IMR-90 (cell line): ENCODE results near the gene FOXK1. TPM values are rescaled to one million over a fixed set of nuclear protein-coding genes. Genes with fewer than 3 reads are reported as not detected.

ENCODE experiments used
- ATAC-seq: fragments of 200-7000 bp; cut with Tn5 transposase; 2 replicates; pipeline ENCODE4 v1.9.1; 2020; ENCODE audit warnings: low read depth, mild to moderate bottlenecking, moderate library complexity
- BruUV-seq: library from RNA; stranded (reverse); fragments of 400-500 nt; replicated peaks from 2 replicates; lab custom pipeline; 2021; lab: Mats Ljungman, UMichigan
- CTCF ChIA-PET: fragments of 300-600 bp; formaldehyde crosslinking; extraction: SDS; loops from one replicate; lab custom pipeline; 2021; ENCODE audit warnings: antibody characterized with exemption; lab: Yijun Ruan, JAX
- POLR2A ChIA-PET: fragments of 300-600 bp; sonication (Branson Sonifier 250); formaldehyde crosslinking; loops from one replicate; lab custom pipeline; 2022; ENCODE audit warnings: antibody characterized with exemption; ENCODE audit not compliant: unreplicated experiment; lab: Charles Lee
- DNase-seq: peaks from one replicate; pipeline ENCODE4 v3.0.0; 2013
- H2AFZ ChIP-seq: replicated peaks from 2 replicates; pipeline ENCODE3; 2013; ENCODE audit warnings: low read length, mild to moderate bottlenecking; ENCODE audit not compliant: poor library complexity
- H2AK5ac ChIP-seq: 2 replicates; pipeline ENCODE4 v1.6.1; 2013; ENCODE audit warnings: low read depth, low read length, inconsistent platforms
- H2AK9ac ChIP-seq: replicated peaks from 2 replicates; pipeline ENCODE3; 2013; ENCODE audit warnings: mild to moderate bottlenecking, low read depth, low read length, moderate library complexity; ENCODE audit not compliant: poor library complexity
- H2BK120ac ChIP-seq: 2 replicates; pipeline ENCODE4 v1.6.1; 2013; ENCODE audit warnings: low read depth, low read length, inconsistent platforms
- H2BK15ac ChIP-seq: 3 replicates; pipeline ENCODE4 v1.6.1; 2013; ENCODE audit warnings: low read depth, low read length, inconsistent platforms
- H2BK20ac ChIP-seq: 2 replicates; pipeline ENCODE4 v1.6.1; 2013; ENCODE audit warnings: low read depth, mild to moderate bottlenecking, inconsistent platforms, low read length, moderate library complexity
- H2BK5ac ChIP-seq: 2 replicates; pipeline ENCODE4 v1.6.1; 2013; ENCODE audit warnings: mild to moderate bottlenecking, low read depth, low read length, inconsistent platforms; ENCODE audit not compliant: poor library complexity, severe bottlenecking
- H3K14ac ChIP-seq: replicated peaks from 2 replicates; pipeline ENCODE4 v1.6.1; 2013; ENCODE audit warnings: low read depth, low read length, inconsistent platforms
- H3K18ac ChIP-seq: 2 replicates; pipeline ENCODE4 v1.6.1; 2013; ENCODE audit warnings: low read depth, low read length, control low read depth
- H3K23ac ChIP-seq: 2 replicates; pipeline ENCODE4 v1.6.1; 2013; ENCODE audit warnings: low read depth, low read length, inconsistent platforms
- H3K27ac ChIP-seq: 2 replicates; pipeline ENCODE4 v1.5.1; 2013; ENCODE audit warnings: mild to moderate bottlenecking, control low read depth, low read length; ENCODE audit not compliant: insufficient read depth
- H3K27me3 ChIP-seq: 2 replicates; pipeline ENCODE4 v1.6.1; 2013; ENCODE audit warnings: low read length; ENCODE audit not compliant: control insufficient read depth, insufficient read depth
- H3K36me3 ChIP-seq: 2 replicates; pipeline ENCODE4 v1.6.1; 2013; ENCODE audit warnings: low read length, mixed read lengths; ENCODE audit not compliant: control insufficient read depth, insufficient read depth
- H3K4ac ChIP-seq: 2 replicates; pipeline ENCODE4 v1.6.1; 2013; ENCODE audit warnings: low read depth, low read length, inconsistent platforms
- H3K4me1 ChIP-seq: 2 replicates; pipeline ENCODE4 v1.6.1; 2013; ENCODE audit warnings: low read length, mixed read lengths; ENCODE audit not compliant: control insufficient read depth, insufficient read depth
- H3K4me2 ChIP-seq: 2 replicates; pipeline ENCODE4 v1.6.1; 2013; ENCODE audit warnings: low read depth, mild to moderate bottlenecking, control low read depth, low read length, moderate library complexity
- H3K4me3 ChIP-seq: 2 replicates; pipeline ENCODE4 v1.5.1; 2013; ENCODE audit warnings: low read depth, mild to moderate bottlenecking, control low read depth, low read length, moderate library complexity; ENCODE audit not compliant: insufficient read depth
- H3K56ac ChIP-seq: 2 replicates; pipeline ENCODE4 v1.6.1; 2013; ENCODE audit warnings: low read length, inconsistent platforms; ENCODE audit not compliant: insufficient read depth; ENCODE audit errors: extremely low read depth
- H3K79me1 ChIP-seq, 2 experiments: 2 replicates each; pipeline ENCODE4 v1.6.1; 2013; ENCODE audit warnings: low read length in 2 of 2, inconsistent platforms in 1 of 2, low read depth in 1 of 2
- H3K9ac ChIP-seq: 2 replicates; pipeline ENCODE4 v1.6.1; 2013; ENCODE audit warnings: low read depth, low read length, control low read depth
- H3K9me1 ChIP-seq: 2 replicates; pipeline ENCODE4 v1.6.1; 2013; ENCODE audit warnings: low read length, inconsistent platforms; ENCODE audit not compliant: insufficient read depth
- H3K9me3 ChIP-seq: 2 replicates; pipeline ENCODE4 v1.6.1; 2013; ENCODE audit warnings: low read length; ENCODE audit not compliant: control insufficient read depth, insufficient read depth
- H4K20me1 ChIP-seq: 2 replicates; pipeline ENCODE4 v1.6.1; 2013; ENCODE audit warnings: low read length, inconsistent platforms; ENCODE audit not compliant: insufficient read depth
- H4K5ac ChIP-seq: 2 replicates; pipeline ENCODE4 v1.6.1; 2013; ENCODE audit warnings: mild to moderate bottlenecking, low read depth, low read length, control low read depth
- H4K8ac ChIP-seq, 2 experiments: 2 replicates each; pipeline ENCODE4 v1.6.1; 2013; ENCODE audit warnings: low read depth in 2 of 2, low read length in 2 of 2, control low read depth in 1 of 2, inconsistent platforms in 1 of 2
- H4K91ac ChIP-seq: 2 replicates; pipeline ENCODE4 v1.6.1; 2013; ENCODE audit warnings: low read depth, low read length, inconsistent platforms; ENCODE audit not compliant: insufficient read depth
- FOS ChIP-seq: fragments of 150-350 bp; IDR thresholded peaks from 2 replicates; pipeline ENCODE4 v1.6.1; 2016; ENCODE audit warnings: low read depth, low read length
- MAFK ChIP-seq: IDR thresholded peaks from 2 replicates; pipeline ENCODE4 v1.6.1; 2012; ENCODE audit warnings: low read depth, low read length, improper control_type of control experiment
- MAZ ChIP-seq: IDR thresholded peaks from 2 replicates; pipeline ENCODE4 v1.6.1; 2012; ENCODE audit warnings: low read depth, mild to moderate bottlenecking, low read length, improper control_type of control experiment, moderate library complexity, borderline replicate concordance
- MXI1 ChIP-seq: IDR thresholded peaks from 2 replicates; pipeline ENCODE4 v1.6.1; 2012; ENCODE audit warnings: low read depth, mild to moderate bottlenecking, low read length, moderate library complexity, borderline replicate concordance
- NFE2L2 ChIP-seq: fragments of 150-350 bp; IDR thresholded peaks from 2 replicates; pipeline ENCODE4 v1.6.1; 2016; ENCODE audit warnings: low read depth, mild to moderate bottlenecking, low read length
- POLR2A ChIP-seq: IDR thresholded peaks from 2 replicates; pipeline ENCODE4 v1.6.1; 2012; ENCODE audit warnings: mild to moderate bottlenecking, low read depth, low read length
- RAD21 ChIP-seq: IDR thresholded peaks from 2 replicates; pipeline ENCODE4 v1.6.1; 2012; ENCODE audit warnings: low read length, improper control_type of control experiment
- RCOR1 ChIP-seq: IDR thresholded peaks from 2 replicates; pipeline ENCODE4 v1.6.1; 2012; ENCODE audit warnings: mild to moderate bottlenecking, low read length, improper control_type of control experiment; ENCODE audit not compliant: insufficient replicate concordance
- RFX5 ChIP-seq: IDR thresholded peaks from 2 replicates; pipeline ENCODE4 v1.8.0; 2012; ENCODE audit warnings: low read depth, mild to moderate bottlenecking, low read length, moderate library complexity
- SMC3 ChIP-seq: fragments of 150-350 bp; IDR thresholded peaks from 2 replicates; pipeline ENCODE4 v1.6.1; 2016; ENCODE audit warnings: low read depth, mild to moderate bottlenecking, antibody characterized with exemption, low read length, moderate library complexity
- WGBS, 2 experiments: methylation state at CpG; one replicate each; pipeline versions ENCODE4 v1.1.5 to v1.1.7; 2013; ENCODE audit warnings: missing lambda C conversion rate in 2 of 2; ENCODE audit not compliant: insufficient read length in 1 of 2; ENCODE audit errors: extremely low coverage in 2 of 2; 5-methylcytosine and 5-hydroxymethylcytosine counted together
- dilution Hi-C: fragments of 300-500 bp; cut with HindIII; formaldehyde crosslinking; loops from one replicate; pipeline ENCODE4 v1.14.3; 2018; ENCODE audit warnings: low sequenced_read_pairs; ENCODE audit not compliant: unreplicated experiment
- in situ Hi-C: fragments of 300-500 bp; cut with MboI; formaldehyde crosslinking; loops from 3 replicates; pipeline ENCODE4 v1.14.3; 2019; ENCODE audit warnings: low sequenced_read_pairs, inconsistent platforms, mixed read lengths
- intact Hi-C: fragments of 100-400 bp; cut with micrococcal nuclease; formaldehyde crosslinking; loops from 2 replicates; pipeline ENCODE4 v1.10.0; 2022
- polyA plus RNA-seq, 3 experiments: library from polyadenylated mRNA; depleted of rRNA; stranded (reverse); fragments of >200 nt; gene quantifications; 2 replicates each; pipeline ENCODE4 v1.2.3, GENCODE V29; 2012; ENCODE audit warnings: low replicate concordance in 1 of 3
- total RNA-seq: library from RNA; depleted of rRNA; stranded (reverse); fragments of >200 nt; gene quantifications from 2 replicates; pipeline ENCODE4 v1.2.3, GENCODE V29; 2012

Gene FOXK1
- total and polyA plus RNA-seq, 2 of the 4 experiments (the other 2 are of a cell fraction) = 4.3 to 8.8 TPM

DNA sequence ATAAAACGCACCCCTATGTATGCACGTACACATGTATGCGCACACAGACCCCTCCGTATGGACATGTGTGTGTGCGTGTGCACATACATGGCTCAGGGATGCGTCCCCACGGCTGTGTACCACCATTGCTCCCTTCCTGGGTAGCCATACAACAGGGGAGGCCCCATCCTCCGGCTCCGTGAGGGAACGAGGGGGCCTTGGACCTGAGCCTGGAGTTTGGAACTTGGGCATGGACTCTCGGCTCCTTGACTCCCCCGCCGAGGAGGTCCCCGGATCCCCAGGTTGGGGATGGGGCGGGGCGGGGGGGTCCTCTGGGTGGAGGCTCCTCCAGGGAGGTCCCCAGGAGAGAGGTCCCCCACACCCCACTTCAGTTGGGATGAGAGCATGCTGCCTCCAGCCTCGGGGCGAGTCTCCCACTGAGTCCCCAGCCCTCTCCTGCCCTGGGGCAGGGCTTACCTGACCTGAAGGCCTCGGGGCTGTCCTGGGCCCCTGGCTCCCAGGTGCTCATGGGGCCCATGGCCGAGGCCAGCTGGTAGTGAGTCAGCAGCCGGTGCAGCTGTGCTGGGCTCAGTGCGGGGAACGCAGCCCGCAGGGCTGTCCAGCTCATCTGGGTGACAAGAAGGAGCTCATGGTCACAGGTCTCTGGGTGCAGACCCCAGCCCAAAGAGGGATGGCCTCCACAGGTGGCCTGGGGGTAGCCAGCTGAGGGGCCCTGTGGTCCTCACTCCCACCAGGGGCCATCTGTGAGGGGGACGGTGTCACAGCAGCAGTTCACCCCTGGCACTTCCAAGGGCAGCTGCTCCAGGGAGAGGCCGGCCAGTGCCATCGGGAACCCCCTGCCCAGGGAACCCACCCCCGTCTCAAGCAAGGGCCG, 123.3 kb downstream of the FOXK1 start (continued):
- no peak for TF ChIP-seq RFX5

- no peak overlapping the region for H3K9ac ChIP-seq
- H3K79me1 ChIP-seq = no peaks in the 10 kb centered on the region
- H3K27ac ChIP-seq = no peak overlapping the region
- no peak overlapping the region for H2AK5ac ChIP-seq
- no peak overlapping the region for H2BK120ac ChIP-seq
- TF ChIP-seq POLR2A (no peak), FOS (no peak), MXI1 (no peak), RCOR1 (no peak), MAZ (no peak), SMC3 (no peak), RFX5 (no peak), NFE2L2 (no peak), MAFK (no peak), RAD21 (no peak)
- no peaks in the 10 kb centered on the region for H3K9me1 ChIP-seq
- H3K4me2 ChIP-seq = no peak overlapping the region
- ChIA-PET CTCF (interaction anchor here (0.8 kb wide), 1 partner anchor 9 kb away, joined by 3 read pairs; no protein-coding TSS in a partner anchor), POLR2A (no interaction called here)
- H2AK9ac ChIP-seq = no peak overlapping the region
- H3K4me3 ChIP-seq = no peak overlapping the region
- H3K4me1 ChIP-seq = no peaks in the 10 kb centered on the region
- no peak for DNase-seq
- no peak overlapping the region for H4K91ac ChIP-seq
- no peak overlapping the region for H2BK15ac ChIP-seq
- intact Hi-C loops = no loop called here
- no TSS peak for BruUV-seq
- H4K20me1 ChIP-seq = no peaks in the 10 kb centered on the region
- no peaks in the 10 kb centered on the region for H3K9me3 ChIP-seq
- in situ Hi-C loops = no loop called here
- no peak overlapping the region for H2BK20ac ChIP-seq
- WGBS, 2 experiments = 44% methylated on average over 3 of the region's 8 CpGs; no CpG with 5 or more reads in 1 of the 2 experiments
- no peaks in the 10 kb centered on the region for H3K36me3 ChIP-seq
- H3K18ac ChIP-seq = no peak overlapping the region
- ATAC-seq = no peak
- no peak overlapping the region for H2BK5ac ChIP-seq
- no peak overlapping the region for H3K14ac ChIP-seq
- no peak overlapping the region for H3K23ac ChIP-seq
- H3K4ac ChIP-seq = no peak overlapping the region
- H3K56ac ChIP-seq = no peak overlapping the region
- dilution Hi-C loops = no loop called here
- no peak overlapping the region for H4K8ac ChIP-seq
- H4K5ac ChIP-seq = no peak overlapping the region
- peaks cover 16% of the 10 kb centered on the region for H3K27me3 ChIP-seq
- H2AFZ ChIP-seq = no peak overlapping the region
Observed at GRCh38 chr7:4805984-4806300, 123.8 kb downstream of the FOXK1 start.
